K562 (cell line): ENCODE results near the gene TIMP3. TPM values are rescaled to one million over a fixed set of nuclear protein-coding genes. Genes with fewer than 3 reads are reported as not detected.
A peak's percentile ranks its signal among the peaks of the same experiment; 100 is the strongest.

ENCODE experiments used
- HEY1 ChIP-seq: fragments of 250-450 bp; sonication (Bioruptor Pico); IDR thresholded peaks from 2 replicates; pipeline ENCODE4 v1.5.0; 2020; ENCODE audit warnings: mild to moderate bottlenecking, moderate library complexity, borderline replicate concordance
- NCOA1 ChIP-seq: fragments of 450-650 bp; IDR thresholded peaks from 2 replicates; pipeline ENCODE4 v1.6.1; 2016; ENCODE audit warnings: low read depth
- RBBP5 ChIP-seq: fragments of 200-600 bp; sonication (generic); IDR thresholded peaks from 2 replicates; pipeline ENCODE4 v1.6.1; 2012; ENCODE audit warnings: borderline replicate concordance, mild to moderate bottlenecking, low read length, control low read depth, inconsistent platforms; ENCODE audit not compliant: insufficient read depth, poor library complexity, severe bottlenecking
- RHOXF2B ChIP-seq: fragments of 250-450 bp; sonication (Bioruptor Pico); conservative IDR thresholded peaks from 2 replicates; pipeline ENCODE4 v1.5.1; 2021
- TAF15 ChIP-seq: fragments of 200-400 bp; formaldehyde crosslinking; IDR thresholded peaks from 2 replicates; pipeline ENCODE4 v1.6.1; 2017; ENCODE audit warnings: mild to moderate bottlenecking, low read depth, low read length, moderate library complexity
- ZNF707 ChIP-seq: fragments of 250-450 bp; sonication (Bioruptor Pico); conservative IDR thresholded peaks from 2 replicates; pipeline ENCODE4 v1.8.0; 2022; ENCODE audit warnings: inconsistent platforms, mild to moderate bottlenecking, moderate library complexity
- polyA plus RNA-seq, 8 experiments: library from polyadenylated mRNA; depleted of rRNA in 4 of 8; stranded (reverse) in 5 of 8; unstranded in 3 of 8; fragments of >200 nt; fragmentation: Nextera tagmentation in 2 of 8; fragmentation: Illumina TruSeq in 1 of 8; extraction: Ambion mirVana in 2 of 8; extraction: Trizol in 1 of 8; gene quantifications; 2 replicates each; pipeline versions ENCODE4 v1.2.1 to v1.2.3, GENCODE V29; 2011 to 2014; ENCODE audit warnings: inconsistent platforms in 1 of 8, missing spikeins in 1 of 8
- total RNA-seq, 7 experiments: library from RNA; depleted of rRNA in 6 of 7; stranded (reverse); fragments of >200 nt in 6 of 7; fragmentation: Illumina TruSeq in 2 of 7; extraction: Trizol in 2 of 7; gene quantifications; 2 replicates each; pipeline versions ENCODE4 v1.2.1 to v1.2.3, GENCODE V29; 2011 to 2021; ENCODE audit warnings: low replicate concordance in 1 of 7
- TF ChIP-seq, protein P1 (sequence below): fragments of 450-650 bp; IDR thresholded peaks from 2 replicates; pipeline ENCODE4 v1.6.1; 2016; ENCODE audit warnings: antibody characterized with exemption
- TF ChIP-seq, protein P2 (sequence below): fragments of 450-650 bp; IDR thresholded peaks from 2 replicates; pipeline ENCODE4 v1.6.1; 2016; ENCODE audit warnings: mild to moderate bottlenecking, moderate library complexity
- TF ChIP-seq, protein P3 (sequence below): fragments of 250-450 bp; sonication (Bioruptor Pico); IDR thresholded peaks from 2 replicates; pipeline ENCODE4 v1.4.0; 2020; ENCODE audit warnings: mild to moderate bottlenecking, moderate library complexity, borderline replicate concordance

The TIMP3 gene
- total and polyA plus RNA-seq, 9 of the 15 experiments (the other 6 are each of a cell fraction or from before 2014, with no cell fraction given) = 0.07 to 0.73 (median 0.18) TPM

DNA sequence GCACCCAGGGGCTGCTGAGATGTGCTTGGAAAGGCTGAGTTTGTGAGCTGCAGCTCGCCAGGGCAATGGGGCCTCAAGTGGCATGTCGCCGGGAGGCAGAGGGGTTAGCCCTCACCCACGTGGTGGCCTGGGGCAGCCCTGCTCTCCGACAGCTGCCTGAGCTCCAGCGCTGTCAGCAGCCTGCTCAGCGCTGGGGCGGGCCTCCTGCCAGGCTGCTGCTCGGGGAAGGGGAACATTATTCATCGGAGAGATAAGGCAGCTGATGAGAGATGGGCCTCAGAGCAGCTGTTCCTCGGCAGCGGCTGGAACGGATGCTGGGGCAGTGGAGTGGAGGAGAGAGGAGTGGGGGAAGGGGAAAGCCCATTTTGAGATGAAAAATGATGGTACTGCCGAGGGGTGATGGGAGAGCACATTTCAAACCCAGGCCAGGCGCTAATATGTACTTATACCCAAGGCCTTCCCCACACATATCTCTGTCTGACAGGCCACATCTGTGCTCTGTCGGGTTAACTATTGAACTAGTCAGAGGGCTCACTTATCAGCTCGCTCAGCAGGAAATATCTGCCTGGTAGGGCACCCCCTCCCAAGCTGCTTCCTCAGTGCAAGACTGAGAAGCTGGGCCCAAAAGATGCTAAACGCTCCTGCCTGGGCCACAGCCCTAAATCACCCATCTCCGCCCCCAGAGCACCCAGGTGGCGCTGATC, 79.5 kb downstream of the TIMP3 start (continued):
- TF ChIP-seq, protein P1, sequence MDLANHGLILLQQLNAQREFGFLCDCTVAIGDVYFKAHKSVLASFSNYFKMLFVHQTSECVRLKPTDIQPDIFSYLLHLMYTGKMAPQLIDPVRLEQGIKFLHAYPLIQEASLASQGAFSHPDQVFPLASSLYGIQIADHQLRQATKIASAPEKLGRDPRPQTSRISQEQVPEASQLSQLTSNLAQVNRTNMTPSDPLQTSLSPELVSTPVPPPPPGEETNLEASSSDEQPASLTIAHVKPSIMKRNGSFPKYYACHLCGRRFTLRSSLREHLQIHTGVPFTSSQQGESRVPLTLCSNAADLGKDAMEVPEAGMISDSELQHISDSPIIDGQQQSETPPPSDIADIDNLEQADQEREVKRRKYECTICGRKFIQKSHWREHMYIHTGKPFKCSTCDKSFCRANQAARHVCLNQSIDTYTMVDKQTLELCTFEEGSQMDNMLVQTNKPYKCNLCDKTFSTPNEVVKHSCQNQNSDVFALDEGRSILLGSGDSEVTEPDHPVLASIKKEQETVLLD = no peak
- TF ChIP-seq ZNF707 (CRISPR knock-in tag) = no peak
- TF ChIP-seq RBBP5 = no peak
- TF ChIP-seq HEY1 (CRISPR knock-in tag) = no peak
- TF ChIP-seq, protein P2, sequence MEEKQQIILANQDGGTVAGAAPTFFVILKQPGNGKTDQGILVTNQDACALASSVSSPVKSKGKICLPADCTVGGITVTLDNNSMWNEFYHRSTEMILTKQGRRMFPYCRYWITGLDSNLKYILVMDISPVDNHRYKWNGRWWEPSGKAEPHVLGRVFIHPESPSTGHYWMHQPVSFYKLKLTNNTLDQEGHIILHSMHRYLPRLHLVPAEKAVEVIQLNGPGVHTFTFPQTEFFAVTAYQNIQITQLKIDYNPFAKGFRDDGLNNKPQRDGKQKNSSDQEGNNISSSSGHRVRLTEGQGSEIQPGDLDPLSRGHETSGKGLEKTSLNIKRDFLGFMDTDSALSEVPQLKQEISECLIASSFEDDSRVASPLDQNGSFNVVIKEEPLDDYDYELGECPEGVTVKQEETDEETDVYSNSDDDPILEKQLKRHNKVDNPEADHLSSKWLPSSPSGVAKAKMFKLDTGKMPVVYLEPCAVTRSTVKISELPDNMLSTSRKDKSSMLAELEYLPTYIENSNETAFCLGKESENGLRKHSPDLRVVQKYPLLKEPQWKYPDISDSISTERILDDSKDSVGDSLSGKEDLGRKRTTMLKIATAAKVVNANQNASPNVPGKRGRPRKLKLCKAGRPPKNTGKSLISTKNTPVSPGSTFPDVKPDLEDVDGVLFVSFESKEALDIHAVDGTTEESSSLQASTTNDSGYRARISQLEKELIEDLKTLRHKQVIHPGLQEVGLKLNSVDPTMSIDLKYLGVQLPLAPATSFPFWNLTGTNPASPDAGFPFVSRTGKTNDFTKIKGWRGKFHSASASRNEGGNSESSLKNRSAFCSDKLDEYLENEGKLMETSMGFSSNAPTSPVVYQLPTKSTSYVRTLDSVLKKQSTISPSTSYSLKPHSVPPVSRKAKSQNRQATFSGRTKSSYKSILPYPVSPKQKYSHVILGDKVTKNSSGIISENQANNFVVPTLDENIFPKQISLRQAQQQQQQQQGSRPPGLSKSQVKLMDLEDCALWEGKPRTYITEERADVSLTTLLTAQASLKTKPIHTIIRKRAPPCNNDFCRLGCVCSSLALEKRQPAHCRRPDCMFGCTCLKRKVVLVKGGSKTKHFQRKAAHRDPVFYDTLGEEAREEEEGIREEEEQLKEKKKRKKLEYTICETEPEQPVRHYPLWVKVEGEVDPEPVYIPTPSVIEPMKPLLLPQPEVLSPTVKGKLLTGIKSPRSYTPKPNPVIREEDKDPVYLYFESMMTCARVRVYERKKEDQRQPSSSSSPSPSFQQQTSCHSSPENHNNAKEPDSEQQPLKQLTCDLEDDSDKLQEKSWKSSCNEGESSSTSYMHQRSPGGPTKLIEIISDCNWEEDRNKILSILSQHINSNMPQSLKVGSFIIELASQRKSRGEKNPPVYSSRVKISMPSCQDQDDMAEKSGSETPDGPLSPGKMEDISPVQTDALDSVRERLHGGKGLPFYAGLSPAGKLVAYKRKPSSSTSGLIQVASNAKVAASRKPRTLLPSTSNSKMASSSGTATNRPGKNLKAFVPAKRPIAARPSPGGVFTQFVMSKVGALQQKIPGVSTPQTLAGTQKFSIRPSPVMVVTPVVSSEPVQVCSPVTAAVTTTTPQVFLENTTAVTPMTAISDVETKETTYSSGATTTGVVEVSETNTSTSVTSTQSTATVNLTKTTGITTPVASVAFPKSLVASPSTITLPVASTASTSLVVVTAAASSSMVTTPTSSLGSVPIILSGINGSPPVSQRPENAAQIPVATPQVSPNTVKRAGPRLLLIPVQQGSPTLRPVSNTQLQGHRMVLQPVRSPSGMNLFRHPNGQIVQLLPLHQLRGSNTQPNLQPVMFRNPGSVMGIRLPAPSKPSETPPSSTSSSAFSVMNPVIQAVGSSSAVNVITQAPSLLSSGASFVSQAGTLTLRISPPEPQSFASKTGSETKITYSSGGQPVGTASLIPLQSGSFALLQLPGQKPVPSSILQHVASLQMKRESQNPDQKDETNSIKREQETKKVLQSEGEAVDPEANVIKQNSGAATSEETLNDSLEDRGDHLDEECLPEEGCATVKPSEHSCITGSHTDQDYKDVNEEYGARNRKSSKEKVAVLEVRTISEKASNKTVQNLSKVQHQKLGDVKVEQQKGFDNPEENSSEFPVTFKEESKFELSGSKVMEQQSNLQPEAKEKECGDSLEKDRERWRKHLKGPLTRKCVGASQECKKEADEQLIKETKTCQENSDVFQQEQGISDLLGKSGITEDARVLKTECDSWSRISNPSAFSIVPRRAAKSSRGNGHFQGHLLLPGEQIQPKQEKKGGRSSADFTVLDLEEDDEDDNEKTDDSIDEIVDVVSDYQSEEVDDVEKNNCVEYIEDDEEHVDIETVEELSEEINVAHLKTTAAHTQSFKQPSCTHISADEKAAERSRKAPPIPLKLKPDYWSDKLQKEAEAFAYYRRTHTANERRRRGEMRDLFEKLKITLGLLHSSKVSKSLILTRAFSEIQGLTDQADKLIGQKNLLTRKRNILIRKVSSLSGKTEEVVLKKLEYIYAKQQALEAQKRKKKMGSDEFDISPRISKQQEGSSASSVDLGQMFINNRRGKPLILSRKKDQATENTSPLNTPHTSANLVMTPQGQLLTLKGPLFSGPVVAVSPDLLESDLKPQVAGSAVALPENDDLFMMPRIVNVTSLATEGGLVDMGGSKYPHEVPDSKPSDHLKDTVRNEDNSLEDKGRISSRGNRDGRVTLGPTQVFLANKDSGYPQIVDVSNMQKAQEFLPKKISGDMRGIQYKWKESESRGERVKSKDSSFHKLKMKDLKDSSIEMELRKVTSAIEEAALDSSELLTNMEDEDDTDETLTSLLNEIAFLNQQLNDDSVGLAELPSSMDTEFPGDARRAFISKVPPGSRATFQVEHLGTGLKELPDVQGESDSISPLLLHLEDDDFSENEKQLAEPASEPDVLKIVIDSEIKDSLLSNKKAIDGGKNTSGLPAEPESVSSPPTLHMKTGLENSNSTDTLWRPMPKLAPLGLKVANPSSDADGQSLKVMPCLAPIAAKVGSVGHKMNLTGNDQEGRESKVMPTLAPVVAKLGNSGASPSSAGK = no peak
- peak; percentile 83 for TF ChIP-seq NCOA1
- TF ChIP-seq, protein P3, sequence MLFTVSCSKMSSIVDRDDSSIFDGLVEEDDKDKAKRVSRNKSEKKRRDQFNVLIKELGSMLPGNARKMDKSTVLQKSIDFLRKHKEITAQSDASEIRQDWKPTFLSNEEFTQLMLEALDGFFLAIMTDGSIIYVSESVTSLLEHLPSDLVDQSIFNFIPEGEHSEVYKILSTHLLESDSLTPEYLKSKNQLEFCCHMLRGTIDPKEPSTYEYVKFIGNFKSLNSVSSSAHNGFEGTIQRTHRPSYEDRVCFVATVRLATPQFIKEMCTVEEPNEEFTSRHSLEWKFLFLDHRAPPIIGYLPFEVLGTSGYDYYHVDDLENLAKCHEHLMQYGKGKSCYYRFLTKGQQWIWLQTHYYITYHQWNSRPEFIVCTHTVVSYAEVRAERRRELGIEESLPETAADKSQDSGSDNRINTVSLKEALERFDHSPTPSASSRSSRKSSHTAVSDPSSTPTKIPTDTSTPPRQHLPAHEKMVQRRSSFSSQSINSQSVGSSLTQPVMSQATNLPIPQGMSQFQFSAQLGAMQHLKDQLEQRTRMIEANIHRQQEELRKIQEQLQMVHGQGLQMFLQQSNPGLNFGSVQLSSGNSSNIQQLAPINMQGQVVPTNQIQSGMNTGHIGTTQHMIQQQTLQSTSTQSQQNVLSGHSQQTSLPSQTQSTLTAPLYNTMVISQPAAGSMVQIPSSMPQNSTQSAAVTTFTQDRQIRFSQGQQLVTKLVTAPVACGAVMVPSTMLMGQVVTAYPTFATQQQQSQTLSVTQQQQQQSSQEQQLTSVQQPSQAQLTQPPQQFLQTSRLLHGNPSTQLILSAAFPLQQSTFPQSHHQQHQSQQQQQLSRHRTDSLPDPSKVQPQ = no peak
- no peak for TF ChIP-seq RHOXF2B (CRISPR knock-in tag)
- TF ChIP-seq TAF15 = no peak
